A673 (cell line): Measurements from ENCODE around the gene TBC1D24. TPM values are rescaled to one million over a fixed set of nuclear protein-coding genes. Genes with fewer than 3 reads are reported as not detected.

Source experiments
- BruUV-seq: library from RNA; stranded (reverse); fragments of 400-500 nt; replicated peaks from 2 replicates; lab custom pipeline; 2021; lab: Mats Ljungman, UMichigan
- CTCF ChIA-PET: fragments of 300-600 bp; sonication (Branson Sonifier 250); formaldehyde crosslinking; loops from one replicate; lab custom pipeline; 2022; ENCODE audit warnings: antibody characterized with exemption; lab: Charles Lee
- POLR2A ChIA-PET: fragments of 300-600 bp; sonication (Branson Sonifier 250); formaldehyde crosslinking; loops from one replicate; lab custom pipeline; 2022; ENCODE audit warnings: antibody characterized with exemption; ENCODE audit not compliant: low non-redundant PET; lab: Charles Lee
- DNase-seq: peaks from one replicate; pipeline ENCODE4 v3.0.0-alpha.2; 2015; ENCODE audit warnings: low spot score
- H3K27ac ChIP-seq: fragments of 200-600 bp; sonication (generic); 2 replicates; pipeline ENCODE4 v1.5.1; 2016; ENCODE audit warnings: mixed run types, low read depth, mild to moderate bottlenecking, mixed read lengths, antibody characterized with exemption, low read length; ENCODE audit not compliant: poor library complexity, severe bottlenecking
- H3K27me3 ChIP-seq: fragments of 200-600 bp; sonication (generic); replicated peaks from 2 replicates; pipeline ENCODE4 v1.6.1; 2017; ENCODE audit warnings: mixed run types, low read depth, mild to moderate bottlenecking, mixed read lengths, antibody characterized with exemption, low read length; ENCODE audit not compliant: insufficient read depth, poor library complexity
- H3K36me3 ChIP-seq: fragments of 200-600 bp; sonication (generic); 2 replicates; pipeline ENCODE4 v1.6.1; 2016; ENCODE audit warnings: mixed run types, mild to moderate bottlenecking, mixed read lengths, antibody characterized with exemption, low read length; ENCODE audit not compliant: insufficient read depth, poor library complexity, severe bottlenecking
- H3K4me1 ChIP-seq: fragments of 200-600 bp; sonication (generic); 2 replicates; pipeline ENCODE4 v1.6.1; 2017; ENCODE audit warnings: mixed run types, mild to moderate bottlenecking, mixed read lengths, antibody characterized with exemption, low read length; ENCODE audit not compliant: insufficient read depth, poor library complexity, severe bottlenecking
- H3K4me3 ChIP-seq: fragments of 200-600 bp; sonication (generic); 2 replicates; pipeline ENCODE4 v1.5.1; 2016; ENCODE audit warnings: low read depth, mixed run types, mild to moderate bottlenecking, mixed read lengths, low read length; ENCODE audit not compliant: poor library complexity, severe bottlenecking
- H3K9me3 ChIP-seq: fragments of 200-600 bp; sonication (generic); 2 replicates; pipeline ENCODE4 v1.6.1; 2016; ENCODE audit warnings: mixed run types, low read depth, mild to moderate bottlenecking, mixed read lengths, antibody characterized with exemption, low read length; ENCODE audit not compliant: poor library complexity, severe bottlenecking
- CTCF ChIP-seq: fragments of 300-800, 200-600 bp; sonication (generic); conservative IDR thresholded peaks from 2 replicates; pipeline ENCODE4 v1.5.1; 2017; ENCODE audit warnings: low read depth, mild to moderate bottlenecking, antibody characterized with exemption, low read length, moderate library complexity, mixed read lengths
- EZH2 ChIP-seq: fragments of 200-600 bp; sonication (generic); IDR thresholded peaks from 2 replicates; pipeline ENCODE4 v1.6.1; 2017; ENCODE audit warnings: borderline replicate concordance, low read depth, mild to moderate bottlenecking, mixed read lengths, antibody characterized with exemption, low read length; ENCODE audit not compliant: poor library complexity, severe bottlenecking
- intact Hi-C: fragments of 100-400 bp; cut with micrococcal nuclease; formaldehyde crosslinking; loops from one replicate; pipeline ENCODE4 v1.10.0; 2022; ENCODE audit not compliant: unreplicated experiment
- total RNA-seq: library from RNA; stranded (reverse); gene quantifications from 2 replicates; pipeline ENCODE4 v1.2.3, GENCODE V29; 2021

The TBC1D24 gene
- total RNA-seq, 1 experiment from 2014 or later = 24.2 TPM

- Histone ChIP-seq H3K36me3 (peaks cover 4% of the 10 kb centered on the region), H3K27me3 (no peaks in the 10 kb centered on the region), H3K4me1 (peaks cover 5% of the 10 kb centered on the region), H3K4me3 (no peak overlapping the region), H3K9me3 (no peaks in the 10 kb centered on the region), H3K27ac (no peak overlapping the region)
- intact Hi-C loops = no loop called here
- TF ChIP-seq CTCF (no peak), EZH2 (no peak)
- POLR2A ChIA-PET = no interaction called here
- no TSS peak for BruUV-seq
- DNase-seq = no peak
- CTCF ChIA-PET = interaction anchor here (0.5 kb wide), 1 partner anchor 69 kb away, joined by 5 read pairs; the partner anchor contains the start of gene CCNF
These were observed 23.0 kb downstream of the TBC1D24 start for GRCh38 chr16:2497695-2498484.

GRCh38 chr16:2498531-2499253 is 23.8 kb downstream of the TBC1D24 start:
- CTCF ChIA-PET = interaction anchor here (0.5 kb wide), 1 partner anchor 69 kb away, joined by 5 read pairs; the partner anchor contains the start of gene CCNF
- POLR2A ChIA-PET = no interaction called here
- Histone ChIP-seq H3K27me3 (no peaks in the 10 kb centered on the region), H3K9me3 (no peaks in the 10 kb centered on the region), H3K4me3 (no peak overlapping the region), H3K4me1 (peaks cover 5% of the 10 kb centered on the region), H3K36me3 (peaks cover 4% of the 10 kb centered on the region), H3K27ac (no peak overlapping the region)
- DNase-seq = no peak
- no TSS peak for BruUV-seq
- TF ChIP-seq CTCF = no peak
- no peak for TF ChIP-seq EZH2
- intact Hi-C loops = no loop called here

- Histone ChIP-seq H3K27me3 (no peaks in the 10 kb centered on the region), H3K9me3 (no peaks in the 10 kb centered on the region), H3K36me3 (peaks cover 4% of the 10 kb centered on the region), H3K4me1 (peaks cover 5% of the 10 kb centered on the region), H3K4me3 (no peak overlapping the region), H3K27ac (no peak overlapping the region)
- TF ChIP-seq CTCF = no peak
- TF ChIP-seq EZH2 = no peak
- POLR2A ChIA-PET = no interaction called here
- BruUV-seq = no TSS peak
- CTCF ChIA-PET = no interaction called here
- intact Hi-C loops = no loop called here
- no peak for DNase-seq
These were observed 24.5 kb downstream of the TBC1D24 start for GRCh38 chr16:2499454-2499853.
